HG03108 (cell line): Measurements from ENCODE around the gene CUBN.

Experiments used
- ATAC-seq: cut with Tn5 transposase; IDR thresholded peaks from one replicate; pipeline ENCODE4 v1.9.1; 2021; ENCODE audit warnings: moderate library complexity; ENCODE audit not compliant: unreplicated experiment

CUBN gene

GRCh38 chr10:16803464-16803863 is 326.1 kb downstream of the CUBN start:
- no peak for ATAC-seq

- ATAC-seq = peak; percentile 80
Observed at GRCh38 chr10:16799621-16800020, 330.0 kb downstream of the CUBN start.

- ATAC-seq = no peak
Observed at GRCh38 chr10:16798571-16798970, 331.0 kb downstream of the CUBN start.

- ATAC-seq = no peak
Observed at GRCh38 chr10:16795410-16796073, 334.1 kb downstream of the CUBN start.

- ATAC-seq = no peak
Observed at GRCh38 chr10:16794005-16794404, 335.6 kb downstream of the CUBN start.

GRCh38 chr10:16792675-16793074 is 336.9 kb downstream of the CUBN start:
- no peak for ATAC-seq

- no peak for ATAC-seq
Observed at GRCh38 chr10:16789765-16790164, 339.8 kb downstream of the CUBN start.

GRCh38 chr10:16789261-16789660 is 340.4 kb downstream of the CUBN start:
- ATAC-seq = no peak

- ATAC-seq = no peak
Observed at GRCh38 chr10:16788778-16789177, 340.8 kb downstream of the CUBN start.

- ATAC-seq = peak; percentile 14
Observed at GRCh38 chr10:16788125-16788524, 341.5 kb downstream of the CUBN start.

GRCh38 chr10:16787361-16787791 is 342.2 kb downstream of the CUBN start:
- ATAC-seq = peak; percentile 73

GRCh38 chr10:16780338-16780880 is 349.2 kb downstream of the CUBN start:
- ATAC-seq = no peak

GRCh38 chr10:16779384-16779915 is 350.2 kb downstream of the CUBN start:
- ATAC-seq = peak; percentile 71

- no peak for ATAC-seq
Observed at GRCh38 chr10:16777473-16778370, 351.9 kb downstream of the CUBN start.

- no peak for ATAC-seq
Observed at GRCh38 chr10:16776896-16777295, 352.7 kb downstream of the CUBN start.
